Neural progenitor cell (in vitro differentiated cells): ENCODE results near the gene CFAP74.

ENCODE experiments used
- EZH2 ChIP-seq: fragments of 200-600 bp; sonication (generic); IDR thresholded peaks from 2 replicates; pipeline ENCODE4 v1.6.1; 2017; ENCODE audit warnings: antibody characterized with exemption, mild to moderate bottlenecking, moderate library complexity
- EZH2phosphoT487 ChIP-seq: fragments of 200-600 bp; sonication (generic); IDR thresholded peaks from 2 replicates; pipeline ENCODE4 v1.6.1; 2017; ENCODE audit warnings: antibody characterized with exemption
- TF ChIP-seq, protein P1 (sequence below): fragments of 200-600 bp; sonication (generic); IDR thresholded peaks from 2 replicates; pipeline ENCODE4 v1.5.1; 2017; ENCODE audit warnings: antibody characterized with exemption, mild to moderate bottlenecking

DNA sequence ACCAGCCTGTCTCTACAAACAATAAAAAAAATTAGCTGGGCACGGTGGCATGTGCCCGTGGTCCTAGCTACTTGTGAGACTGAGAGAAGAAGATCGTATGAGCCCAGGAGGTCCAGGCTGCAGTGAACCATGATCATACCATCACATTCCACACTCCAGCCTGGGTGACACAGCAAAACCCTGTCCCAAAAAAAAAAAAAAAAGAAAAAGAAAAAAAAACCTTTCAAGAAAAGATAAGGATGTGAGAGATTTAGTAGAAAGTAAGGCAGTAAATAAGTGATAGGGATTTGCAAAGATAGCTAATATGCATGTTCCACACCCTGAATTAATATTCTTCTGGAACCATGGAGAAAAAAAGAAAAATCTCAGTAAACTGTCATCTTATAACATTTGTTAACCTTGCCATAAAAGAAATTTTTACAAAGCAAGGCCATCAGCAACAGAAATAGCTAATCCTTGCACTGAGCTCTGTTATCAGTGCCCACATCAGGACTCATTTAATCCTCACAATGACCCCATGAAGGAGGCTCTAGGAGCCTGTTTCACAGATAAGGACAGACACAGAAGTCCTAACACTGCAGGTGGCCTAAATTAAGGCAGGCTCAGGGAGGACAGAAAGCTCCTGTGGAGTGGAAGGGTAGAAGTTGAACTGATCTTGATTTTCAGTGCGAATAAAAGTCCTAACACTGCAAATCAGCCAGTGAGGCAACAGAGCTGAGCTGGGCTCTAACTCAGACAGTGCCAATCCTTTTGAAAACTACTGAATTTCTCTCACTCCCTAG is 120.3 kb downstream of the CFAP74 start:
- no peak for TF ChIP-seq EZH2
- TF ChIP-seq, protein P1, sequence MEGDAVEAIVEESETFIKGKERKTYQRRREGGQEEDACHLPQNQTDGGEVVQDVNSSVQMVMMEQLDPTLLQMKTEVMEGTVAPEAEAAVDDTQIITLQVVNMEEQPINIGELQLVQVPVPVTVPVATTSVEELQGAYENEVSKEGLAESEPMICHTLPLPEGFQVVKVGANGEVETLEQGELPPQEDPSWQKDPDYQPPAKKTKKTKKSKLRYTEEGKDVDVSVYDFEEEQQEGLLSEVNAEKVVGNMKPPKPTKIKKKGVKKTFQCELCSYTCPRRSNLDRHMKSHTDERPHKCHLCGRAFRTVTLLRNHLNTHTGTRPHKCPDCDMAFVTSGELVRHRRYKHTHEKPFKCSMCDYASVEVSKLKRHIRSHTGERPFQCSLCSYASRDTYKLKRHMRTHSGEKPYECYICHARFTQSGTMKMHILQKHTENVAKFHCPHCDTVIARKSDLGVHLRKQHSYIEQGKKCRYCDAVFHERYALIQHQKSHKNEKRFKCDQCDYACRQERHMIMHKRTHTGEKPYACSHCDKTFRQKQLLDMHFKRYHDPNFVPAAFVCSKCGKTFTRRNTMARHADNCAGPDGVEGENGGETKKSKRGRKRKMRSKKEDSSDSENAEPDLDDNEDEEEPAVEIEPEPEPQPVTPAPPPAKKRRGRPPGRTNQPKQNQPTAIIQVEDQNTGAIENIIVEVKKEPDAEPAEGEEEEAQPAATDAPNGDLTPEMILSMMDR: no peak
- TF ChIP-seq EZH2phosphoT487: no peak
